ENCODE data around the gene PTPRD. TPM values are rescaled to one million over a fixed set of nuclear protein-coding genes. Genes with fewer than 3 reads are reported as not detected.

PTPRD gene
- total and polyA plus RNA-seq, 9 of the 15 experiments (the other 6 are each of a cell fraction or from before 2014, with no cell fraction given): 0.11 TPM; not detected in 8

DNA sequence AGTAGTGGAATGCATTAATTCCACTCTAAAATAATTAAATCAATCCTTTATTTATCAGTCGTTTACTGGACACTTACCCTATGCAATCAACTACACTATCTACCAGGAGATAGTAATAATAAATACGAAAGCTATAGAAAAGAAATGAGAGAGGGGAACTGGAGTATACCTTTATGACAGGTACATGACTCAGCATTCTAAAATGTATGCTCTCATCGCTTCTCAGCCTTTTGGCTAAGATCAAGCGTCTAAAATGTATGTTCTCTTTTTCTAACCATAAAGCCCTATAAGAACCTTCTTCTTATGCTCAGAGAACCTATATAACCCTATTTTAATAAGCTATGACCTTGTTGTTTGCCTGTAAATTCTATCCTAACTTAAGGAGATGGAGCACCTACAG lies 2059.4 kb downstream of the PTPRD start:
- Histone ChIP-seq H3K4me2 (ENCODE audit: insufficient read depth, low read length) (no peak overlapping the region), H3K27me3 (ENCODE audit: control insufficient read depth in 2 of 2, insufficient read depth in 2 of 2, low read length in 2 of 2) (no peaks in the 10 kb centered on the region), H3K9ac (ENCODE audit: insufficient read depth in 1 of 2, low read depth in 2 of 2, low read length in 2 of 2) (no peak overlapping the region), H4K20me1 (replicated peaks; ENCODE audit: control insufficient read depth, insufficient read depth, low read length) (no peaks in the 10 kb centered on the region), H3K4me3 (no peak overlapping the region), H3K9me3 (replicated peaks; ENCODE audit: control insufficient read depth, insufficient read depth, low read depth, low read length) (no peaks in the 10 kb centered on the region), H3K9me1 (ENCODE audit: control insufficient read depth, insufficient read depth, low read length) (no peaks in the 10 kb centered on the region), H3K27ac (ENCODE audit: extremely low read depth, low read depth, low read length) (no peak overlapping the region), H3K79me2 (ENCODE audit: control insufficient read depth, insufficient read depth, low read length) (no peaks in the 10 kb centered on the region), H2AFZ (ENCODE audit: low read depth, low read length) (no peak overlapping the region), H3K36me3 (ENCODE audit: control insufficient read depth, insufficient read depth, low read length) (no peaks in the 10 kb centered on the region), H3K4me1 (replicated peaks in 1 of 2; ENCODE audit: control insufficient read depth in 2 of 2, insufficient read depth in 2 of 2, low read length in 2 of 2) (no peaks in the 10 kb centered on the region)
- in situ Hi-C loops (cut with MboI): no loop called here
- FAIRE-seq (no peak), ATAC-seq (no peak), DNase-seq (ENCODE audit: extremely low read depth in 1 of 4, low spot score in 3 of 4) (no peak)
- WGBS (ENCODE audit: insufficient coverage, low coverage, missing lambda C conversion rate): 0% methylated on average over 4 of the region's 4 CpGs
- no peak for TF ChIP-seq IRF1 (CRISPR knock-in tag; IDR thresholded peaks at IDR 0.05; ENCODE audit: borderline replicate concordance)
- TF ChIP-seq POLR2A (conservative IDR thresholded peaks at IDR 0.05): no peak
- TF ChIP-seq HOXB6 (CRISPR knock-in tag; IDR thresholded peaks at IDR 0.05; ENCODE audit: borderline replicate concordance): no peak
- TF ChIP-seq ATF2 (CRISPR knock-in tag; IDR thresholded peaks at IDR 0.05): no peak
- no peak for TF ChIP-seq NFE2 (IDR thresholded peaks at IDR 0.05; ENCODE audit: low read depth)
- TF ChIP-seq CHAMP1 (IDR thresholded peaks at IDR 0.05): no peak
- TF ChIP-seq ZNF3 (CRISPR knock-in tag; IDR thresholded peaks at IDR 0.05): no peak
- TF ChIP-seq MITF (IDR thresholded peaks at IDR 0.05): no peak
- TF ChIP-seq ZNF764 (CRISPR knock-in tag; IDR thresholded peaks at IDR 0.05; ENCODE audit: low read depth): no peak
- TF ChIP-seq TSHZ1 (CRISPR knock-in tag; IDR thresholded peaks at IDR 0.05): no peak
- ChIA-PET POLR2A (no interaction called here), CTCF (ENCODE audit: low intra/inter-chr PET ratio) (no interaction called here)
- intact Hi-C loops (cut with micrococcal nuclease): no loop called here
- no TSS peak for BruUV-seq (replicated peaks)
